Fibroblast of skin of left quadriceps (primary cell): ENCODE data around the gene ADAMTS9.

ENCODE experiments used
- DNase-seq, 2 experiments: peaks; one replicate each; pipeline ENCODE4 v3.0.0-alpha.2; 2013; ENCODE audit warnings: low read depth in 2 of 2

The ADAMTS9 gene

GRCh38 chr3:64654013-64654412 lies 33.8 kb downstream of the ADAMTS9 start:
- no peak for DNase-seq

GRCh38 chr3:64653101-64653500 lies 34.7 kb downstream of the ADAMTS9 start:
- DNase-seq = no peak

- DNase-seq = no peak
Measured at GRCh38 chr3:64651741-64652241, 36.0 kb downstream of the ADAMTS9 start.

GRCh38 chr3:64651303-64651702 lies 36.5 kb downstream of the ADAMTS9 start:
- no peak for DNase-seq

GRCh38 chr3:64650715-64651114 lies 37.1 kb downstream of the ADAMTS9 start:
- DNase-seq = peak; percentile 66 to 67

GRCh38 chr3:64650096-64650622 lies 37.6 kb downstream of the ADAMTS9 start:
- DNase-seq = no peak

GRCh38 chr3:64648927-64649906 lies 38.6 kb downstream of the ADAMTS9 start:
- DNase-seq = no peak

- DNase-seq = no peak
Measured at GRCh38 chr3:64647825-64648224, 40.0 kb downstream of the ADAMTS9 start.

GRCh38 chr3:64645243-64645642 lies 42.6 kb downstream of the ADAMTS9 start:
- no peak for DNase-seq

- DNase-seq = no peak
Measured at GRCh38 chr3:64644483-64644882, 43.3 kb downstream of the ADAMTS9 start.

GRCh38 chr3:64642327-64643151 lies 45.3 kb downstream of the ADAMTS9 start:
- no peak for DNase-seq

- no peak for DNase-seq
Measured at GRCh38 chr3:64638981-64639481, 48.8 kb downstream of the ADAMTS9 start.

- no peak for DNase-seq
Measured at GRCh38 chr3:64638511-64638910, 49.3 kb downstream of the ADAMTS9 start.

- no peak for DNase-seq
Measured at GRCh38 chr3:64634417-64634816, 53.4 kb downstream of the ADAMTS9 start.

- no peak for DNase-seq
Measured at GRCh38 chr3:64631951-64632350, 55.8 kb downstream of the ADAMTS9 start.

GRCh38 chr3:64627471-64628321 lies 60.1 kb downstream of the ADAMTS9 start:
- no peak for DNase-seq

GRCh38 chr3:64627042-64627441 lies 60.8 kb downstream of the ADAMTS9 start:
- no peak for DNase-seq

- no peak for DNase-seq
Measured at GRCh38 chr3:64625381-64625780, 62.4 kb downstream of the ADAMTS9 start.

GRCh38 chr3:64623125-64623524 lies 64.7 kb downstream of the ADAMTS9 start:
- no peak for DNase-seq

GRCh38 chr3:64621726-64622395 lies 65.9 kb downstream of the ADAMTS9 start:
- DNase-seq = no peak
